ENCODE data around the gene MMP21. TPM values are rescaled to one million over a fixed set of nuclear protein-coding genes. Genes with fewer than 3 reads are reported as not detected.

MMP21 gene
- total and polyA plus RNA-seq, 2 experiments from 2014 or later = not detected

DNA sequence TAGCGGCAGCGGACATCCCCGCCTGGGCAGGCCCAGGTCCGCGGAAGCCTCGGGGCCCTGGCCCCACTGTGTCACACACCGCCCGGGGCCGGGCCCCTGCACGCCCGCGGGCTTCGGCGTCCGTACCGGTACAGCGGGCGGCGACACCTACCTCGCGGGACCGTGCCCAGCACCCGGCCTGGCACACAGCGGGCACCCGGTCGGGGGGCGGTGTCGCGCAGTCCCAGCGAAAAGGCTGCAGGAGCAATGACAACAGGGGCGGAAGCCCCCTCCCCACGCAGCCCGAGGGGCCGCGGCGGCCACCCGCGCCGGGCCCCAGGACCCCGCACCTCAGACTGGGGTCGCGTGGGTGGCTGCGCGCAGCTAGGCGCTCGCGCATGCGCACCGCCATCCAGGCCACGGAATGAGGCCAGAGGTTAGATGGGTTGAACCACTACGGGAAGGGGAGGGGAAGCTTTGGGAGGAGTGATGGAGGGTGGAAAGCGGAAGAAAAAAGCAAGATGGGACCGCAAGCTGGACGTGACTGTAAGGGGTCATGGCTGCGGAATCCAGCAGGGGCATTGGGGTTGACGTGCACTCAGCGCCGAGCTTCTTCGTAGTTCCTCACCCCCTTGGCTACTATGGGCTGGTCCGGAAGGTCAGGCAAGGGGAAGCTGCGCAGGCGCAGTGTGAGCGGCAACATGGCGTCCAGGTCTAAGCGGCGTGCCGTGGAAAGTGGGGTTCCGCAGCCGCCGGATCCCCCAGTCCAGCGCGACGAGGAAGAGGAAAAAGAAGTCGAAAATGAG, 47.4 kb upstream of the MMP21 start, which contains the start of the genes BCCIP and UROS:
TSS of gene BCCIP (plus strand) at position 669 of the 785 bp plus-strand sequence. CDS start at position 681, 12 bp downstream.
TSS of gene UROS (minus strand) at position 381 of the 785 bp plus-strand sequence. CDS start 6,759 bp downstream, outside the sequence.
- H3K27me3 ChIP-seq (replicated peaks; ENCODE audit: insufficient read depth) = no peaks in the 10 kb centered on the region
- H3K4me1 ChIP-seq (ENCODE audit: insufficient read depth) = peaks cover 21% of the 10 kb centered on the region
- H3K36me3 ChIP-seq (ENCODE audit: low read depth) = peaks cover 12% of the 10 kb centered on the region
- peak within 1 kb of the TSS; percentile 83 for H3K27ac ChIP-seq
- peak; percentile 96 for DNase-seq
- H2AFZ ChIP-seq = peak within 1 kb of the TSS; percentile 92
- in situ Hi-C loops (cut with MboI) = no loop called here
- H3K79me2 ChIP-seq (ENCODE audit: insufficient read depth) = peaks cover 52% of the 10 kb centered on the region
- no peaks in the 10 kb centered on the region for H3K9me2 ChIP-seq (ENCODE audit: insufficient read depth)
- peak within 1 kb of the TSS; percentile 87 for H3K4me3 ChIP-seq
- H4K20me1 ChIP-seq (ENCODE audit: insufficient read depth) = no peaks in the 10 kb centered on the region; the same call in 1 of the 2 replicates
- no peaks in the 10 kb centered on the region for H3K9me3 ChIP-seq (ENCODE audit: low read depth)
- WGBS, 2 experiments (ENCODE audit: low coverage in 1 of 2, low lambda C conversion rate in 2 of 2, missing lambda C conversion rate in 2 of 2) = 1% methylated on average over 65 to 74 of the region's 74 CpGs
- TF ChIP-seq EZH2phosphoT487 (IDR thresholded peaks at IDR 0.05; ENCODE audit: insufficient read depth, low read depth) (no peak), EZH2 (IDR thresholded peaks at IDR 0.05; ENCODE audit: insufficient read depth, poor library complexity, severe bottlenecking) (no peak)
- peak within 1 kb of the TSS; percentile 88 for H3K9ac ChIP-seq
- peak within 1 kb of the TSS; percentile 90 for H3K4me2 ChIP-seq (ENCODE audit: unreplicated experiment)
- no peaks in the 10 kb centered on the region for H3F3A ChIP-seq (ENCODE audit: insufficient read depth)

DNA sequence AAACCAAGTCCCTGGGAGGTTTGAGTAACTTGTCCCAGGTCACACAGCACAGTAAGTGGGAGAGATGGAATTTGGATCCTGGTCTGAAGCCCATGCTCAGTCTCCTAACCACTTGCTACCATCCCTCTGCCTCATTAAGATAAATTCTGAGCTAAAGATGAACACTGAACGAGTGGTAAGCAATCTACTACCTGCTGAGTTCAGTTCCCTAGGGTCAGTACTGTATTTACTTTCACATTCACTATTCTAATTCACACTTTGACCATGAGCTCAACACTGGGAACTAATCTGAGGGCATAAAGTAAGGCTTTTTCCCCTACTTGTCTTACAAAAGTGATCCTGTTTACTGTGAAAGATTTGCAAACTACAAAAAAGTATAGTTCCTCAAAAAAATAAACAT, 45.1 kb upstream of the MMP21 start:
- WGBS, 2 experiments (ENCODE audit: low coverage in 1 of 2, low lambda C conversion rate in 2 of 2, missing lambda C conversion rate in 2 of 2) = 61 to 79% methylated on average over 1 of the region's 1 CpG
- peaks cover 35% of the 10 kb centered on the region for H3K79me2 ChIP-seq (ENCODE audit: insufficient read depth)
- no peak overlapping the region for H3K4me2 ChIP-seq (ENCODE audit: unreplicated experiment)
- no peaks in the 10 kb centered on the region for H3K36me3 ChIP-seq (ENCODE audit: low read depth)
- H3K4me1 ChIP-seq (ENCODE audit: insufficient read depth) = peaks cover 20% of the 10 kb centered on the region
- H3K27me3 ChIP-seq (replicated peaks; ENCODE audit: insufficient read depth) = no peaks in the 10 kb centered on the region
- H3K9me3 ChIP-seq (ENCODE audit: low read depth) = no peaks in the 10 kb centered on the region
- TF ChIP-seq EZH2 (IDR thresholded peaks at IDR 0.05; ENCODE audit: insufficient read depth, poor library complexity, severe bottlenecking) (no peak), EZH2phosphoT487 (IDR thresholded peaks at IDR 0.05; ENCODE audit: insufficient read depth, low read depth) (no peak)
- H2AFZ ChIP-seq = no peak overlapping the region
- H3K9me2 ChIP-seq (ENCODE audit: insufficient read depth) = no peaks in the 10 kb centered on the region
- H3F3A ChIP-seq (ENCODE audit: insufficient read depth) = no peaks in the 10 kb centered on the region
- H4K20me1 ChIP-seq (ENCODE audit: insufficient read depth) = no peaks in the 10 kb centered on the region; the same call in 1 of the 2 replicates
- H3K4me3 ChIP-seq = no peak overlapping the region
- H3K27ac ChIP-seq = no peak overlapping the region
- in situ Hi-C loops (cut with MboI) = no loop called here
- DNase-seq = no peak
- no peak overlapping the region for H3K9ac ChIP-seq

DNA sequence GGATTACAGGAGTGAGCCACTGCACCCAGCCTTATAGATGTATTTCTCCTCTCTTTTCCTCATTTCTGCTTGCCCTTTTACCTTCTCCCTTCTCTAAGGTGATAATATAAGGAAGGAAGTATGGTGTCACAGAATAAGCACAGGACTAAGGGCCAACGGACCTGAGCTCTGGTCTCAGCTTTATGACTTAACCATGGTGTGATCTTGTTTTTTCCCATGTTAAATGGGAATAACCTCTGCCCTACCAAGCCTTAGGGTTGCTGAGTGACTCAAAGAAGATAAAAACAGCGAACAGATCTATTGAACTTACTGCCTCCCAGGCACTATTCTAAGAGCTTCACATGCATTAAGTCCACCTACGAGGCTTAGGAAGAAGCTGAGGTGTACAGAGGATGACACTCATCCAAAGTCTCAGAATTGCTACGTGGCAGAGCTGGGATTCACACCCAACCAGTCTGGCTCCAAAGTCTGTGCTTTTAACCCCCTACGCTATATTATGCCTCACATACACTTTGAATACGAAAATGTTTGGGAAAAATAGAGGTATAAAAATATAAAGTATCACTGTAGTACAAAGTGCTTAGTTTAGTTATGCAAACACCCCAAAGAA, 41.8 kb upstream of the MMP21 start:
- no peak overlapping the region for H3K9ac ChIP-seq
- in situ Hi-C loops (cut with MboI) = no loop called here
- H3K79me2 ChIP-seq (ENCODE audit: insufficient read depth) = peaks cover 11% of the 10 kb centered on the region
- no peaks in the 10 kb centered on the region for H3K27me3 ChIP-seq (replicated peaks; ENCODE audit: insufficient read depth)
- 0 out of 2 replicates have a peak, but pooled peaks cover 6% of the 10 kb centered on the region for H3K36me3 ChIP-seq (ENCODE audit: low read depth)
- DNase-seq = no peak
- no peak overlapping the region for H3K4me2 ChIP-seq (ENCODE audit: unreplicated experiment)
- H2AFZ ChIP-seq = no peak overlapping the region
- H3K27ac ChIP-seq = no peak overlapping the region
- no peaks in the 10 kb centered on the region for H3K9me2 ChIP-seq (ENCODE audit: insufficient read depth)
- H3K4me3 ChIP-seq = no peak overlapping the region
- H3K4me1 ChIP-seq (ENCODE audit: insufficient read depth) = peaks cover 5% of the 10 kb centered on the region
- H4K20me1 ChIP-seq (ENCODE audit: insufficient read depth) = no peaks in the 10 kb centered on the region
- no peaks in the 10 kb centered on the region for H3K9me3 ChIP-seq (ENCODE audit: low read depth)
- TF ChIP-seq EZH2phosphoT487 (IDR thresholded peaks at IDR 0.05; ENCODE audit: insufficient read depth, low read depth) = no peak
- TF ChIP-seq EZH2 (IDR thresholded peaks at IDR 0.05; ENCODE audit: insufficient read depth, poor library complexity, severe bottlenecking) = no peak
- H3F3A ChIP-seq (ENCODE audit: insufficient read depth) = no peaks in the 10 kb centered on the region
- 95 to 98% methylated on average over 6 of the region's 6 CpGs for WGBS, 2 experiments (ENCODE audit: low coverage in 1 of 2, low lambda C conversion rate in 2 of 2, missing lambda C conversion rate in 2 of 2)

DNA sequence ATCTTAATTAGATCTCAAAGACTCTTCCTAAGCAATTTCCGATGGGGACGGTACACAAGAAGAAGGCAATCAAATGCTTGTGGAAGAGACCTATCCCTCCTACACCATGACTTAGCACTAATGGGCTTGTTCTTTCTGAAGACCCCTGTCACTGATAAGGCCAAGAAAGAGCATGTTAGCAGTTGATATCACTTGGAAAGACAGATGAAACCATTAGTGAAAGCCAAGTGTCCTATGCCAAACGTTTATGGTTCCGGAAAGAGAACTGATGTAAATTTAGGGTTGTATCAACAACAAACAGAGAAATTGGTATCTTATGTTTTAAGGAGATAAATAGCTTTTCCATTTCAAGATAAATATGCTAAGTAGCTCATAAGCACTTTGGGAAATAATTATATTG, 40.9 kb upstream of the MMP21 start:
- no peaks in the 10 kb centered on the region for H3K27me3 ChIP-seq (replicated peaks; ENCODE audit: insufficient read depth)
- H3K4me1 ChIP-seq (ENCODE audit: insufficient read depth) = no peaks in the 10 kb centered on the region
- no peak overlapping the region for H3K27ac ChIP-seq
- no peak overlapping the region for H3K4me2 ChIP-seq (ENCODE audit: unreplicated experiment)
- no peaks in the 10 kb centered on the region for H3K9me3 ChIP-seq (ENCODE audit: low read depth)
- no peaks in the 10 kb centered on the region for H3F3A ChIP-seq (ENCODE audit: insufficient read depth)
- no peak overlapping the region for H3K4me3 ChIP-seq
- peaks cover 11% of the 10 kb centered on the region for H3K79me2 ChIP-seq (ENCODE audit: insufficient read depth)
- no peak for DNase-seq
- no peak for TF ChIP-seq EZH2 (IDR thresholded peaks at IDR 0.05; ENCODE audit: insufficient read depth, poor library complexity, severe bottlenecking)
- TF ChIP-seq EZH2phosphoT487 (IDR thresholded peaks at IDR 0.05; ENCODE audit: insufficient read depth, low read depth) = no peak
- in situ Hi-C loops (cut with MboI) = no loop called here
- H2AFZ ChIP-seq = no peak overlapping the region
- no peaks in the 10 kb centered on the region for H4K20me1 ChIP-seq (ENCODE audit: insufficient read depth)
- WGBS, 2 experiments (ENCODE audit: low coverage in 1 of 2, low lambda C conversion rate in 2 of 2, missing lambda C conversion rate in 2 of 2) = 71 to 77% methylated on average over 4 of the region's 4 CpGs
- no peaks in the 10 kb centered on the region for H3K9me2 ChIP-seq (ENCODE audit: insufficient read depth)
- H3K9ac ChIP-seq = no peak overlapping the region
- 0 out of 2 replicates have a peak, but pooled peaks cover 6% of the 10 kb centered on the region for H3K36me3 ChIP-seq (ENCODE audit: low read depth)
